Keratinocyte (primary cell): Measurements from ENCODE around the gene EEA1.

Experiments
- CTCF ChIP-seq, 3 experiments: IDR thresholded peaks in 1 of 3; conservative IDR thresholded peaks in 1 of 3; optimal IDR thresholded peaks in 1 of 3; 2 replicates in 2 of 3; 3 replicates in 1 of 3; pipeline versions ENCODE3 to v1.5.1; 2011; ENCODE audit warnings: low read length in 3 of 3, mild to moderate bottlenecking in 3 of 3, moderate library complexity in 2 of 3, control low read depth in 1 of 3, inconsistent platforms in 1 of 3; ENCODE audit not compliant: insufficient read depth in 2 of 3; ENCODE audit errors: extremely low read depth in 1 of 3
- EZH2 ChIP-seq: IDR thresholded peaks from one replicate; pipeline ENCODE4 v1.6.1; 2012; ENCODE audit warnings: inconsistent platforms, mild to moderate bottlenecking, low read length, moderate library complexity

DNA sequence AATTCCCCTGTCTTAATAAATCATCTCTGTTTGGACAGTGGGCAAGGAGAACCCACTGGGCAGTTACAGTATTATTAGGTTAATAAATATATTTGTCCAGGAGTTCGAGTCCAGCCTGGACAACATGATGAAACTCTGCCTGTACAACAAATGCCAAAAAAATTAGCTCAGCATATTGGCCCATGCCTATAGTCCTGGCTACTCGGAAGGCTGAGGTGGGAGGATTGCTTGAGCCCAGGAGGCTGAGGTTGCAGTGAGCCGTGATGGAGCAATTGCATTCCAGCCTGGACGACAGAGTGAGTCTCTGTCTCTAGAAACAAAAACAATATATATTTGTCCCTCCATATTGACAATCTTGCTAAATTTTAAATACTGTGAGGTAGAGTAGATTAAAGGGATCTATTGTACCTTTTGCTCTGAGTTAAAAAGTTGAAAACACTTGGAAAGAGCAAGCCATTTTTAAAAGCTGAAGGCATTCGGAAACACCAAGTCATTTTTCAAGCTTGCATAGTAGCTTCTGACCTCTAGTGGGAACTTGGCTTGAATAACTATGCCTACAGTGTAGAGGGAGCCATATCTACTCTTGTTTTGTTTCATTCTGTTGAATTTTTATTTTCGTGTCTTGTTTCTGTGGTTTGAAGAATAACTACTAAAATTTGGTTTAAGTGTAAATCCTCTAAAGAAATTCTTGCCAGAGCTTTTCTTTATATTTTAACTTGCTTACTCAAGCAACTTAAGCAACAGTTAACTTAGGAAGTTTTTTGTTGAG, 14.6 kb upstream of the EEA1 start:
- no peak for TF ChIP-seq CTCF (optimal IDR thresholded peaks at IDR 0.05 in 1 of 3, IDR thresholded peaks at IDR 0.05 in 1 of 3, conservative IDR thresholded peaks at IDR 0.05 in 1 of 3; ENCODE audit: extremely low read depth in 1 of 3, insufficient read depth in 2 of 3, low read length in 3 of 3)
- no peak for TF ChIP-seq EZH2
